IMR-90 (cell line): Measurements from ENCODE around the gene GAREM1.

ENCODE experiments used
- CTCF ChIP-seq: conservative IDR thresholded peaks from 2 replicates; pipeline ENCODE4 v1.5.1; 2012; ENCODE audit warnings: mild to moderate bottlenecking, low read depth, low read length, improper control_type of control experiment
- FOS ChIP-seq: fragments of 150-350 bp; IDR thresholded peaks from 2 replicates; pipeline ENCODE4 v1.6.1; 2016; ENCODE audit warnings: low read depth, low read length

DNA sequence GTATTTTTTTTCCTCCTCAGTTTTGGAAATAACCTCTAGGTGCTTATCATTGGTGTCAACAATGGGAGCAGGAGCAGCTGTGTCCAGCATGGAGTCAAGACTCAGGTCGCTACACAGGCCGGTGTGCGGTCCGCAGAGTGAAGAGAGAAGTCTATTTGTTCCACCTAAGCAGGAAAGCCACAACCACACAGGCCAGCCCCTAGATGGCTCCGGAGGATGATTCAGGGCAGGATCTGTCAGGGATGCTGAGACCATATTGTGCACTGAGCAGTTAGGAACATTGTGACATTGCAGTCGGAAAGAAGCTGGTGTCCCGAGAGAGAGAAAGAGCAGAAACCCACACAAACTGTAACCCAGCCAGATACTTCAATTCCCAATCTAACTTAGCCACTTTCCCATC, 136.9 kb downstream of the GAREM1 start:
- no peak for TF ChIP-seq CTCF
- TF ChIP-seq FOS, result no peak
